NCI-H2029 (cell line): ENCODE results near the gene TCF15.

Experiments used
- DNase-seq: peaks from one replicate; lab custom pipeline; 2025; lab: John Stamatoyannopoulos, UW

Gene TCF15

GRCh38 chr20:611047-611842 is 1.1 kb upstream of the TCF15 start:
- DNase-seq: no peak

DNA sequence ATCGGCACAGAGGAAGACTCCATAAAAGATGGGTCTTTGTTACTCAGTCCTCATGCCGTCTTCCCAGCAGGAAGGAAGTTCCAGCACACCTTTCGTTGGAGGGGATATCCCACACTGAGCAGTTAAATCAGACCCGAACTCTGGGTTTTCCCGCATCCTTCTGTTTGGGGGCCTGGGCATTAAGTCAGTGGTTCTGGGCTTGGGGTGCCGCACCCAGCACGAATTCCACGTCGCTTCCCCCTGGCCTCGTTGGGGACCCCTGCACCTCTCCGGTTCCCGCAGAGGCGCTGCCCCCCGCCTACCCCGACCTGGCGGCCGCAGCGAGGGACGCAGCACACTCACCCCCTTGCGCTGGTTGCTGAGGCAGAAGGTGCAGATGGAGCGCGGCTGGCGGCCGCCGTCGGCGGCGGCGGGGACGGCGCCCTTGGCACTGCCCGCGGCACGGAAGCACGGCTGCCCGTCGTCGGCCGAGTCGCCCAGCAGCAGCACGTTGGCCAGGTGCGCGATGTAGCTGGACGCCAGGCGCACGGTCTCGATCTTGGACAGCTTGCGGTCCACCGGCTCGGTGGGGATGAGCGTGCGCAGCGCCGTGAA is 641 bp downstream of the TCF15 start:
- no peak for DNase-seq

GRCh38 chr20:608970-609369 is 1.1 kb downstream of the TCF15 start:
- DNase-seq: no peak

GRCh38 chr20:607476-607875 is 2.6 kb downstream of the TCF15 start:
- DNase-seq: no peak

- no peak for DNase-seq
Observed at GRCh38 chr20:605237-605636, 4.9 kb downstream of the TCF15 start.

- DNase-seq: no peak
Observed at GRCh38 chr20:603116-603640, 6.9 kb downstream of the TCF15 start.

- DNase-seq: no peak
Observed at GRCh38 chr20:602111-602970, 7.8 kb downstream of the TCF15 start.

GRCh38 chr20:600736-601135 is 9.4 kb downstream of the TCF15 start:
- DNase-seq: no peak

- DNase-seq: no peak
Observed at GRCh38 chr20:600141-600540, 10.0 kb downstream of the TCF15 start.

- DNase-seq: no peak
Observed at GRCh38 chr20:598133-598850, 11.8 kb downstream of the TCF15 start.

DNA sequence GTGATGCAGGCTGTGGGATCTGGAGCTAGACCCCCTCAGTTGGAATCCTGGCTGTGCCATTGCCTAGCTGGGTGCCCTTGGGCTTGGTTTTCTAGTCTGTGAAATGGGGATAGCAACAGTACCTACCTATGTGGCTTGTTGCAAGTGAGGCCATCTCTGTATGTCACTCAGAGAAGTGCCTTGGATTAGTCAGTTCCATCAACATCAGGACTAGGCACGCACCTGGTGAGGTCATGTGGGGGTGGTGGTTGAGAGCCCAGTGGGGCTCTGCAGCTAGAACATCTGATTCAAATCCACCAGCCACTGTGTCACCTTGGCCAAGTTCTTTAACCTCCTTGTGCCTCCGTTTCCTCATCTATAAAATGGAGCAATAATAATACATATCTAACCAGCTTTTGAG is 12.5 kb downstream of the TCF15 start:
- no peak for DNase-seq

DNA sequence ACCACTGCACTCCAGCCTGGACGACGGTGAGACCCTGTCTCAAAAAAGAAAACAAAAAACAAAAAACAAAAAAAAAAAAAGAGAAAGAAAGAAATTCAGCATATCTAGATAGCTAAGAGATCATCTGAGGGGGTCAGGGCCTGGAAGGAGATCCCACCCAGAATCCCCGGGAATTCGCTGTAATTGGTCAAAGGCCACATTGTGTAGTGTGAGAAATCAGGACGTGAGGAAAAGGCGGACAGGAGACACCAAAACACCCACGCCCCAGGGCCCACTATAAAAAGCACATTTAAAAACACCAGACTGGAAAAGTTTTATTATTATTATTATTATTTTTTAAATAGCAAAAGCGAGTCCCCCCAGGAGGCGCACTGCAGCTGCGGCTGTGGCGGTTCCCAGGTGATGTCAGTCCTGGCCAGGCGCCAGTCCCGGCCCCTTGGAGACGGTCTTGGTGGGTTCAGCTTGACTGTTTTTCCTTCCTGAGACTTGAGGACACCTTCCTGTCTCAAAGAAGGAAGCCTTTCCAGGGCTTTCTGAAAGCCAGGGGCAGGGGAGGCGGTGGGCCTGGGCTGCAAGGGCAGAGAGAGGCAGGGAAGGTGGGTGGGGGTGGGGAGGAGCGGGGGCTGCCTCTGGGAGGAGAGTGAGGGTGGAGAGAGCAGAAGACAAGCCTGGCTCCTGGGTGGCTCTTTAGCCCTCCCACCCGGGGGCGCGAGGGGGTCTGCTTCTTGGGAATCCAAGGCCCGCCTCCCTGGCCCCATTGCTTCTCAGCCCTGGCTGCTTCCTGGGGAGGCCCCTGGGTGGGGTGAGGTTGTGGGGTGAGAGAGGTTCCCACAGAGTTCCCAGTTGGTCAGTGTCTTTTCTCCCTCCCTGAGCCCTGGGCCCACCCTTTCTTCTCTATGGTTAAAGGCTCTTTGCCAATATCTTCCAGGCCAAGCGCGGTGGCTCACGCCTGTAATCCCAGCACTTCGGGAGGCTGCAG is 14.5 kb downstream of the TCF15 start:
- no peak for DNase-seq

DNA sequence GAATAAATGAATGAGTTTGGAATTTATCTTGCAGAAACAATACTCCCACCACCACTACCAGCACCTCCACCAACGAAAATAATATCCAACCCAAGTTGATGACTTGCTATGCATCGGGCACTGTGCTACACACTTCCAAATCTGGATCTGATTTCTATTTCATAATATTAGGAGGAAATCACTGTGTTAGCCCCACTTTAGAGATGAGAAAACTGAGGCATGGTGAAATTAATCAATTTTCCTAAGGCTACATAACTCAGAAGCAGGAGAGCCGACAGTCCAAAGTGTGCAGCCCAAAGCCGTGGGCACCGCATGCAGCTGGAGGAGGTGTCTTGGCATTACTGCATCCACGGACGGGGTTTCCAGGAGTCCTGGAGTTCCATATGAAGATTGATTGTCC is 17.6 kb downstream of the TCF15 start:
- no peak for DNase-seq

- no peak for DNase-seq
Observed at GRCh38 chr20:591941-592340, 18.2 kb downstream of the TCF15 start.

DNA sequence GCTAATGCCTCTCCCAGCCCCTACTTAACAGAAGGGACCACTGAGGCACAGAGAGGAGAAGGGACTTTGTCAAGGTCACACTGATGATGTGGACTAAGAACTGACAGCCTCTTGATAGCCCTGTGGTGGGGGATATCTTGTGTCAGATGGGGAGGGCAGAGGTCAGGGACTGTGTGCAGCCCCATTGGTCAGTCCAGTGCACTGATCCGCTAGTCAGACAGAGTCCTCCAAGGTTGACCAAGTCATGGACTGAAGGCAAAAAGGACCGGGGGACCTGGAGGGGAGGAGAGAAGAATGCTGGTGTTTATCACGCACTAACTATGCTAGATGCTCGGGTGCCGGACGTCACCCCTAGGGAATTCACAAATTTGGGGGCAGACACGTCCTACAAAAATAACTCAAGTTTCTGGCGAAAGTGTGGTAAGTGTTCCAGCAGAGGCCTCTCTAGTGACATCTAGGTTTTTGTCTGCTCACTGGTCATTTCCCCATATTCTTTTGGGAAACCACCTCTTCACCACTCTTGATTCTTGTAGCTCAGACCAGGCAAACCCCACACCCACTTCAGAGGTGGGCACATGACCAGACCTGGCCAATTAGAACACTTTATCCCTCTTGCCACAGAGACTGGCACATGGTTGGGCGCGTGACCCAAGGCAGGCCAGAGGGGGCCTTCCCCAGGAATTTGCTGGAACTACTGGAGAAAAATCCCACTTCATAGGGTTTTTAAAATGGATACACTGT is 21.0 kb downstream of the TCF15 start:
- DNase-seq: no peak

GRCh38 chr20:588476-588875 is 21.6 kb downstream of the TCF15 start:
- DNase-seq: no peak

- DNase-seq: no peak
Observed at GRCh38 chr20:584971-585301, 25.2 kb downstream of the TCF15 start.

- no peak for DNase-seq
Observed at GRCh38 chr20:584161-584970, 25.7 kb downstream of the TCF15 start.

- no peak for DNase-seq
Observed at GRCh38 chr20:582204-582603, 27.9 kb downstream of the TCF15 start.
